ENCODE results near the gene EIF4ENIF1. TPM values are rescaled to one million over a fixed set of nuclear protein-coding genes. Genes with fewer than 3 reads are reported as not detected.

The EIF4ENIF1 gene
- total and polyA plus RNA-seq, 9 of the 15 experiments (the other 6 are each of a cell fraction or from before 2014, with no cell fraction given), result 2.5 to 24.9 (median 15.8) TPM

- TF ChIP-seq TFAM (CRISPR knock-in tag; conservative IDR thresholded peaks at IDR 0.05), result no peak
- TF ChIP-seq, protein P1, sequence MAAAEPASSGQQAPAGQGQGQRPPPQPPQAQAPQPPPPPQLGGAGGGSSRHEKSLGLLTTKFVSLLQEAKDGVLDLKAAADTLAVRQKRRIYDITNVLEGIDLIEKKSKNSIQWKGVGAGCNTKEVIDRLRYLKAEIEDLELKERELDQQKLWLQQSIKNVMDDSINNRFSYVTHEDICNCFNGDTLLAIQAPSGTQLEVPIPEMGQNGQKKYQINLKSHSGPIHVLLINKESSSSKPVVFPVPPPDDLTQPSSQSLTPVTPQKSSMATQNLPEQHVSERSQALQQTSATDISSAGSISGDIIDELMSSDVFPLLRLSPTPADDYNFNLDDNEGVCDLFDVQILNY (CRISPR knock-in tag; IDR thresholded peaks at IDR 0.05), result no peak
- TF ChIP-seq NFE2 (IDR thresholded peaks at IDR 0.05; ENCODE audit: low read depth), result peak; percentile 93
- TF ChIP-seq KLF10 (CRISPR knock-in tag; IDR thresholded peaks at IDR 0.05), result no peak
- TF ChIP-seq ETV6 (IDR thresholded peaks at IDR 0.05; ENCODE audit: borderline replicate concordance in 1 of 2, low read depth in 2 of 2, low read length in 1 of 2), result no peak
- no peak for TF ChIP-seq ETV6 (CRISPR knock-in tag; IDR thresholded peaks at IDR 0.05; ENCODE audit: borderline replicate concordance)
- no peak for TF ChIP-seq E2F8 (IDR thresholded peaks at IDR 0.05; ENCODE audit: low read depth, partially characterized antibody)
- TF ChIP-seq BRCA1 (IDR thresholded peaks at IDR 0.05), result no peak
- no peak for TF ChIP-seq BRCA1 (CRISPR knock-in tag; IDR thresholded peaks at IDR 0.05)
- TF ChIP-seq SMARCA5 (IDR thresholded peaks at IDR 0.05), result no peak
- no peak for TF ChIP-seq RERE (CRISPR knock-in tag; IDR thresholded peaks at IDR 0.05; ENCODE audit: borderline replicate concordance)
- no peak for TF ChIP-seq ZNF655 (CRISPR knock-in tag; IDR thresholded peaks at IDR 0.05)
- TF ChIP-seq NONO (IDR thresholded peaks at IDR 0.05; ENCODE audit: low read depth in 2 of 2, low read length in 1 of 2), result peak in 1 of 2 experiments; percentile 71; a peak in 1 of 4 replicates
- no peak for TF ChIP-seq SMAD2 (IDR thresholded peaks at IDR 0.05; ENCODE audit: low read depth, low read length)
- TF ChIP-seq ZNF436 (CRISPR knock-in tag; IDR thresholded peaks at IDR 0.05), result no peak
- no peak for TF ChIP-seq ZNF184 (CRISPR knock-in tag; IDR thresholded peaks at IDR 0.05)
- TF ChIP-seq FIP1L1 (IDR thresholded peaks at IDR 0.05; ENCODE audit: low read depth, low read length, poor library complexity, severe bottlenecking), result peak; percentile 94
These were observed at the start of gene EIF4ENIF1 (continued) for GRCh38 chr22:31489632-31490495.
